H9 (cell line): ENCODE results near the gene NVL. TPM values are rescaled to one million over a fixed set of nuclear protein-coding genes. Genes with fewer than 3 reads are reported as not detected.
A peak's percentile ranks its signal among the peaks of the same experiment; 100 is the strongest.

Experiments
- DNase-seq: peaks from one replicate; pipeline ENCODE4 v3.0.0-alpha.2; 2017
- H2AFZ ChIP-seq: one replicate; pipeline ENCODE4 v1.6.1; 2013; ENCODE audit warnings: mild to moderate bottlenecking, low read length, control low read depth, moderate library complexity
- H2AK5ac ChIP-seq: 2 replicates; pipeline ENCODE4 v1.6.1; 2013; ENCODE audit warnings: low read length, control low read depth, mixed read lengths; ENCODE audit not compliant: insufficient read length
- H2BK120ac ChIP-seq: one replicate; pipeline ENCODE4 v1.6.1; 2013; ENCODE audit warnings: low read depth, mild to moderate bottlenecking, low read length, control low read depth, inconsistent platforms; ENCODE audit not compliant: poor library complexity, severe bottlenecking
- H2BK12ac ChIP-seq: 2 replicates; pipeline ENCODE4 v1.6.1; 2013; ENCODE audit warnings: low read length, control low read depth, mixed read lengths, low read depth; ENCODE audit not compliant: insufficient read length
- H2BK15ac ChIP-seq: 2 replicates; pipeline ENCODE4 v1.6.1; 2013; ENCODE audit warnings: low read depth, low read length, control low read depth
- H2BK20ac ChIP-seq: one replicate; pipeline ENCODE4 v1.6.1; 2013; ENCODE audit warnings: low read depth, mild to moderate bottlenecking, low read length, control low read depth, inconsistent platforms; ENCODE audit not compliant: poor library complexity, severe bottlenecking
- H2BK5ac ChIP-seq: 2 replicates; pipeline ENCODE4 v1.6.1; 2013; ENCODE audit warnings: low read length, control low read depth, mixed read lengths; ENCODE audit not compliant: insufficient read length
- H3K14ac ChIP-seq: 2 replicates; pipeline ENCODE4 v1.6.1; 2013; ENCODE audit warnings: low read length, control low read depth; ENCODE audit not compliant: insufficient read depth
- H3K18ac ChIP-seq: 2 replicates; pipeline ENCODE4 v1.6.1; 2013; ENCODE audit warnings: low read depth, mild to moderate bottlenecking, mixed read lengths, low read length, control low read depth; ENCODE audit not compliant: insufficient read length
- H3K23ac ChIP-seq: 2 replicates; pipeline ENCODE4 v1.6.1; 2013; ENCODE audit warnings: low read length, control low read depth, mixed read lengths, low read depth; ENCODE audit not compliant: insufficient read length
- H3K23me2 ChIP-seq: 2 replicates; pipeline ENCODE4 v1.6.1; 2013; ENCODE audit warnings: low read depth, mild to moderate bottlenecking, mixed read lengths, low read length, control low read depth; ENCODE audit not compliant: insufficient read length, poor library complexity, severe bottlenecking
- H3K27ac ChIP-seq: 2 replicates; pipeline ENCODE4 v1.5.1; 2013; ENCODE audit warnings: low read length, control low read depth, mixed read lengths, low read depth; ENCODE audit not compliant: insufficient read length
- H3K27me3 ChIP-seq: 2 replicates; pipeline ENCODE4 v1.6.1; 2013; ENCODE audit warnings: low read length, control low read depth, inconsistent platforms; ENCODE audit not compliant: insufficient read depth
- H3K4ac ChIP-seq: 2 replicates; pipeline ENCODE4 v1.6.1; 2013; ENCODE audit warnings: low read depth, mild to moderate bottlenecking, control low read depth, inconsistent platforms, low read length, moderate library complexity
- H3K4me1 ChIP-seq: 2 replicates; pipeline ENCODE4 v1.6.1; 2013; ENCODE audit warnings: low read length, control low read depth, inconsistent platforms; ENCODE audit not compliant: insufficient read depth
- H3K4me2 ChIP-seq: 2 replicates; pipeline ENCODE4 v1.6.1; 2013; ENCODE audit warnings: low read length, control low read depth, mixed read lengths; ENCODE audit not compliant: insufficient read length, insufficient read depth
- H3K56ac ChIP-seq: 2 replicates; pipeline ENCODE4 v1.6.1; 2013; ENCODE audit warnings: low read depth, mild to moderate bottlenecking, mixed read lengths, low read length, control low read depth; ENCODE audit not compliant: insufficient read length
- H3K79me1 ChIP-seq: 2 replicates; pipeline ENCODE4 v1.6.1; 2013; ENCODE audit warnings: low read depth, mild to moderate bottlenecking, moderate library complexity, low read length, control low read depth, inconsistent platforms; ENCODE audit not compliant: insufficient read depth, poor library complexity, severe bottlenecking
- H3K79me2 ChIP-seq: 2 replicates; pipeline ENCODE4 v1.6.1; 2013; ENCODE audit warnings: low read length, control low read depth, inconsistent platforms; ENCODE audit not compliant: insufficient read depth
- H3K9ac ChIP-seq: 2 replicates; pipeline ENCODE4 v1.6.1; 2013; ENCODE audit warnings: low read length, control low read depth, mixed read lengths; ENCODE audit not compliant: insufficient read length; ENCODE audit errors: extremely low read depth
- H3K9me3 ChIP-seq: one replicate; pipeline ENCODE4 v1.6.1; 2013; ENCODE audit warnings: low read depth, low read length, inconsistent platforms; ENCODE audit not compliant: control insufficient read depth
- H3T11ph ChIP-seq: one replicate; pipeline ENCODE4 v1.6.1; 2013; ENCODE audit warnings: mild to moderate bottlenecking, low read length, control low read depth, inconsistent platforms
- H4K20me1 ChIP-seq: one replicate; pipeline ENCODE4 v1.6.1; 2013; ENCODE audit not compliant: control insufficient read depth, insufficient read length, insufficient read depth
- H4K5ac ChIP-seq: 2 replicates; pipeline ENCODE4 v1.6.1; 2013; ENCODE audit warnings: low read depth, mild to moderate bottlenecking, mixed read lengths, low read length, control low read depth; ENCODE audit not compliant: insufficient read length
- H4K8ac ChIP-seq: replicated peaks from 2 replicates; pipeline ENCODE4 v1.6.1; 2013; ENCODE audit warnings: low read length, control low read depth, mixed read lengths, low read depth; ENCODE audit not compliant: insufficient read length
- H4K91ac ChIP-seq: 2 replicates; pipeline ENCODE4 v1.6.1; 2013; ENCODE audit warnings: low read depth, mild to moderate bottlenecking, moderate library complexity, mixed read lengths, low read length, control low read depth; ENCODE audit not compliant: insufficient read length
- H3K27ac Mint-ChIP-seq, 3 experiments: 2 replicates in 2 of 3; 3 replicates in 1 of 3; pipeline ENCODE4 v1.8.0; 2020 to 2021; ENCODE audit warnings: mixed read lengths in 3 of 3, mild to moderate bottlenecking in 1 of 3, moderate library complexity in 1 of 3
- H3K27me3 Mint-ChIP-seq: 2 replicates; pipeline ENCODE4 v1.8.0; 2021; ENCODE audit warnings: low read depth, mild to moderate bottlenecking, moderate library complexity, mixed read lengths
- H3K36me3 Mint-ChIP-seq, 3 experiments: 2 replicates in 2 of 3; 3 replicates in 1 of 3; pipeline ENCODE4 v1.8.0; 2020 to 2021; ENCODE audit warnings: low read depth in 3 of 3, mixed read lengths in 3 of 3; ENCODE audit not compliant: insufficient read depth in 1 of 3
- H3K4me1 Mint-ChIP-seq, 2 experiments: 2 replicates each; pipeline ENCODE4 v1.8.0; 2020; ENCODE audit warnings: mixed read lengths in 2 of 2
- H3K4me3 Mint-ChIP-seq, 2 experiments: 2 replicates in 1 of 2; 3 replicates in 1 of 2; pipeline ENCODE4 v1.8.0; 2020 to 2021; ENCODE audit warnings: mild to moderate bottlenecking in 2 of 2, mixed read lengths in 2 of 2, moderate library complexity in 1 of 2
- H3K9me3 Mint-ChIP-seq, 2 experiments: 2 replicates in 1 of 2; 3 replicates in 1 of 2; pipeline ENCODE4 v1.8.0; 2020; ENCODE audit warnings: mild to moderate bottlenecking in 2 of 2, mixed read lengths in 2 of 2, moderate library complexity in 1 of 2
- CTCF ChIP-seq: fragments of 200-600 bp; sonication (generic); conservative IDR thresholded peaks from 3 replicates; pipeline ENCODE4 v1.8.0; 2021; ENCODE audit warnings: antibody characterized with exemption, mild to moderate bottlenecking
- WGBS: extraction: QIAGEN DNeasy Blood & Tissue Kit; methylation state at CpG from one replicate; pipeline ENCODE4 v1.1.7; 2013; ENCODE audit warnings: missing lambda C conversion rate, low lambda C conversion rate, mixed read lengths; ENCODE audit not compliant: insufficient read length; ENCODE audit errors: extremely low coverage; 5-methylcytosine and 5-hydroxymethylcytosine counted together
- total RNA-seq: library from RNA; stranded (reverse); gene quantifications from 2 replicates; pipeline ENCODE4 v1.2.1, GENCODE V29; 2021

The NVL gene
- total RNA-seq, 1 experiment from 2014 or later: 66.9 TPM

- no peaks in the 10 kb centered on the region for H3K79me1 ChIP-seq
Observed at GRCh38 chr1:224333939-224334786, 4.2 kb upstream of the NVL start.

More at GRCh38 chr1:224333939-224334786, 4.2 kb upstream of the NVL start:
- no peak for DNase-seq
- Histone ChIP-seq H3K79me2 (peaks cover 5% of the 10 kb centered on the region; the same call in 1 of the 2 replicates), H2BK5ac (no peak overlapping the region), H2BK120ac (no peak overlapping the region), H2AFZ (no peak overlapping the region), H4K20me1 (no peaks in the 10 kb centered on the region), H3K18ac (no peak overlapping the region), H3K23ac (no peak overlapping the region), H2BK15ac (no peak overlapping the region), H3K4me1 (0 out of 2 replicates have a peak, but pooled peaks cover under 1% of the 10 kb centered on the region), H3K14ac (no peak overlapping the region), H3K9me3 (no peaks in the 10 kb centered on the region), H2BK12ac (no peak overlapping the region), H3K27me3 (no peaks in the 10 kb centered on the region), H3K4me2 (no peak overlapping the region), H3K23me2 (peaks cover 9% of the 10 kb centered on the region), H4K91ac (no peak overlapping the region), H4K5ac (no peak overlapping the region), H3K27ac (no peak overlapping the region), H3K4ac (no peak overlapping the region), H3K56ac (no peak overlapping the region), H2AK5ac (no peak overlapping the region), H3K9ac (no peak overlapping the region), H3T11ph (no peak overlapping the region), H2BK20ac (no peak overlapping the region), H4K8ac (no peak overlapping the region)
- TF ChIP-seq CTCF: no peak
- no peaks in the 10 kb centered on the region for H3K27me3 Mint-ChIP-seq
- H3K36me3 Mint-ChIP-seq: no peaks in the 10 kb centered on the region; a peak in 2 of 7 replicates
- H3K4me1 Mint-ChIP-seq: peaks cover 27 to 29% of the 10 kb centered on the region in 2 experiments
- peak overlapping the region in 1 of 3 experiments; percentile 75; a peak in 1 of 7 replicates for H3K27ac Mint-ChIP-seq
- no peaks in the 10 kb centered on the region; a peak in 1 of 5 replicates for H3K9me3 Mint-ChIP-seq
- H3K4me3 Mint-ChIP-seq: no peak overlapping the region
- WGBS: no CpG with 5 or more reads among the region's 5 CpGs
